Bronchial epithelial cell (primary cell): ENCODE data around the gene SMG7. TPM values are rescaled to one million over a fixed set of nuclear protein-coding genes. Genes with fewer than 3 reads are reported as not detected.

ENCODE experiments used
- DNase-seq: peaks from one replicate; pipeline ENCODE4 v3.0.0-alpha.2; 2010; ENCODE audit warnings: low read depth
- FAIRE-seq: peaks from 2 replicates; lab custom pipeline; 2011; peaks lifted over from hg19 to GRCh38; lab: Jason Lieb, UNC
- H3K27me3 ChIP-seq: 2 replicates; pipeline ENCODE4 v1.5.1; 2011; ENCODE audit warnings: low read length; ENCODE audit not compliant: control insufficient read depth, insufficient read depth
- H3K36me3 ChIP-seq: 2 replicates; pipeline ENCODE4 v1.5.1; 2011; ENCODE audit warnings: low read length; ENCODE audit not compliant: control insufficient read depth, insufficient read depth
- H3K4me3 ChIP-seq: 2 replicates; pipeline ENCODE4 v1.5.1; 2011; ENCODE audit warnings: mild to moderate bottlenecking, low read depth, low read length, control low read depth
- total RNA-seq: library from RNA; depleted of rRNA; stranded (reverse); fragments of >200 nt; gene quantifications from 2 replicates; pipeline ENCODE4 v1.2.1, GENCODE V29; 2014
- TF ChIP-seq, protein P1 (sequence below): IDR thresholded peaks from 2 replicates; pipeline ENCODE4 v1.5.1; 2011; ENCODE audit warnings: mild to moderate bottlenecking, moderate library complexity, low read length, control low read depth, inconsistent platforms; ENCODE audit not compliant: insufficient read depth, severe bottlenecking

The SMG7 gene
- total RNA-seq, 1 donor from 2014 or later = 17.9 TPM

GRCh38 chr1:183588827-183589226 lies 116.5 kb downstream of the SMG7 start:
- FAIRE-seq (no peak), DNase-seq (no peak)
- no peak overlapping the region for H3K4me3 ChIP-seq
- H3K27me3 ChIP-seq = no peaks in the 10 kb centered on the region
- H3K36me3 ChIP-seq = no peaks in the 10 kb centered on the region
- TF ChIP-seq, protein P1, sequence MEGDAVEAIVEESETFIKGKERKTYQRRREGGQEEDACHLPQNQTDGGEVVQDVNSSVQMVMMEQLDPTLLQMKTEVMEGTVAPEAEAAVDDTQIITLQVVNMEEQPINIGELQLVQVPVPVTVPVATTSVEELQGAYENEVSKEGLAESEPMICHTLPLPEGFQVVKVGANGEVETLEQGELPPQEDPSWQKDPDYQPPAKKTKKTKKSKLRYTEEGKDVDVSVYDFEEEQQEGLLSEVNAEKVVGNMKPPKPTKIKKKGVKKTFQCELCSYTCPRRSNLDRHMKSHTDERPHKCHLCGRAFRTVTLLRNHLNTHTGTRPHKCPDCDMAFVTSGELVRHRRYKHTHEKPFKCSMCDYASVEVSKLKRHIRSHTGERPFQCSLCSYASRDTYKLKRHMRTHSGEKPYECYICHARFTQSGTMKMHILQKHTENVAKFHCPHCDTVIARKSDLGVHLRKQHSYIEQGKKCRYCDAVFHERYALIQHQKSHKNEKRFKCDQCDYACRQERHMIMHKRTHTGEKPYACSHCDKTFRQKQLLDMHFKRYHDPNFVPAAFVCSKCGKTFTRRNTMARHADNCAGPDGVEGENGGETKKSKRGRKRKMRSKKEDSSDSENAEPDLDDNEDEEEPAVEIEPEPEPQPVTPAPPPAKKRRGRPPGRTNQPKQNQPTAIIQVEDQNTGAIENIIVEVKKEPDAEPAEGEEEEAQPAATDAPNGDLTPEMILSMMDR = no peak

GRCh38 chr1:183589384-183589783 lies 117.1 kb downstream of the SMG7 start:
- no peak overlapping the region for H3K4me3 ChIP-seq

GRCh38 chr1:183589874-183590243 lies 117.6 kb downstream of the SMG7 start:
- Histone ChIP-seq H3K36me3 (no peaks in the 10 kb centered on the region), H3K4me3 (no peak overlapping the region), H3K27me3 (no peaks in the 10 kb centered on the region)
- FAIRE-seq (no peak), DNase-seq (no peak)
- TF ChIP-seq, protein P1 = no peak

More at GRCh38 chr1:183589384-183589783, 117.1 kb downstream of the SMG7 start:
- Histone ChIP-seq H3K27me3 (no peaks in the 10 kb centered on the region), H3K36me3 (no peaks in the 10 kb centered on the region)
- TF ChIP-seq, protein P1 = no peak
- DNase-seq (no peak), FAIRE-seq (no peak)

DNA sequence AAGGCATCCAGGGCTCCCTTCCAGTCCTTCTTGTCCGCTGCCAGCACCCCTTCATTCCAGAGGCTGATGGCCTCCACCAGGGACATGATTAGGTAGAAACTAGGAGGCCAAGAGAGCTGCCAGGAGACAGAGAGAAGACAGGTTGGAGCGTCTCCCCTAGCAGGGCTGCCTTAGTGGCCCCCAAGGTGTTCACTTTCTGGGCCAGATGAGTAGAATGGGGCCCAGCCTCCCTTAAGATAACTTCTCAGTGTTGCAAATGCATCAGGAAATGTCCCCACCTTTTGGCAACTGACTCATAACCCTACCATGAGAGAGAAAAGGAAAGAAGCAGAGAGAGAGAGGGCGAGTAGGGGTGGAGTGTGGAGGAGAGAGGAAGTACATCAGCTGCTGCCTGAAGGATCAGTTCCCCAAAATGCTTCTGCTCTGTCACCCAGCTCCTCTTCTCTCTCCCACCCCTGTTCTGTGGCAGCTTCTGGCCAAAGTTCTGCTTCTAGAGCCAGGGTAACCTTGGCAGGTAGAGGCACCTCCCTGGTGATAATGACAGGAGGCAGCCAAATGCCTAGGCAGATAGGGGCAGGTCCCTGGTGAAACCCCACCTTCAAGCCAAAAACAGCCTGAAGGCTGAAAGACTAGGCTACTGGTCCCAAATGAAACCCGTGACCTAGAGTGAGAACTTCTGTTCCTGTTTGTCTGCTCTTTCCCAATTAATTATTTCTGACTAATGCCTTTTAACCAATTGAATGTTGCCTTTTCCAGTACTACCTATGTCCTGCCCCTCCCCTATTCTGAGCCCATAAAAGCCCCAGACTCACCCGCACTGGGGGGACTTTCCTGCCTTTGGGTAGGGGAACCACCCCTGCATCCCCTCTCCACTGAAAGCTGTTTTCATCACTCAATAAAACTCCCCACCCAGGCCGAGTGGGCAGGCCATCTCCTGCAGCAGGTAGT lies 118.2 kb downstream of the SMG7 start, which contains the start of gene NCF2:
TSS of gene NCF2 (minus strand) at position 216 of the 948 bp plus-strand sequence. CDS start at position 86, 130 bp downstream.
- TF ChIP-seq, protein P1 = no peak
- FAIRE-seq (no peak), DNase-seq (peak; percentile 82)
- Histone ChIP-seq H3K36me3 (no peaks in the 10 kb centered on the region), H3K4me3 (no peak within 1 kb of the TSS), H3K27me3 (no peaks in the 10 kb centered on the region)

- FAIRE-seq (no peak), DNase-seq (no peak)
- TF ChIP-seq, protein P1 = no peak
- Histone ChIP-seq H3K27me3 (no peaks in the 10 kb centered on the region), H3K4me3 (no peak overlapping the region), H3K36me3 (no peaks in the 10 kb centered on the region)
Measured at GRCh38 chr1:183592733-183593132, 120.4 kb downstream of the SMG7 start.
